GM10847 (cell line): Measurements from ENCODE around the gene NFATC3.

Experiments
- POLR2A ChIP-seq: IDR thresholded peaks from 2 replicates; pipeline ENCODE4 v1.6.1; 2011; ENCODE audit not compliant: insufficient read length; ENCODE audit errors: extremely low read depth

NFATC3 gene

GRCh38 chr16:68085259-68086071 is at the start of gene NFATC3:
Gene NFATC3 (plus strand): TSS chr16:68085370. CDS start chr16:68085682, 312 bp downstream.
- TF ChIP-seq POLR2A, result peak; percentile 53

GRCh38 chr16:68037841-68038597 is 47.2 kb upstream of the NFATC3 start:
- TF ChIP-seq POLR2A, result no peak

GRCh38 chr16:68040506-68041288 is 44.5 kb upstream of the NFATC3 start:
- no peak for TF ChIP-seq POLR2A

GRCh38 chr16:68041783-68042182 is 43.4 kb upstream of the NFATC3 start:
- no peak for TF ChIP-seq POLR2A

- TF ChIP-seq POLR2A, result no peak
Observed at GRCh38 chr16:68046106-68046505, 39.1 kb upstream of the NFATC3 start.

GRCh38 chr16:68047987-68048386 is 37.2 kb upstream of the NFATC3 start:
- TF ChIP-seq POLR2A, result no peak

- no peak for TF ChIP-seq POLR2A
Observed at GRCh38 chr16:68049449-68049848, 35.7 kb upstream of the NFATC3 start.

- TF ChIP-seq POLR2A, result no peak
Observed at GRCh38 chr16:68055395-68055794, 29.8 kb upstream of the NFATC3 start.

- TF ChIP-seq POLR2A, result no peak
Observed at GRCh38 chr16:68059804-68060203, 25.4 kb upstream of the NFATC3 start.

GRCh38 chr16:68061396-68061795 is 23.8 kb upstream of the NFATC3 start:
- no peak for TF ChIP-seq POLR2A

GRCh38 chr16:68062910-68063393 is 22.2 kb upstream of the NFATC3 start:
- TF ChIP-seq POLR2A, result no peak

GRCh38 chr16:68064791-68065365 is 20.3 kb upstream of the NFATC3 start:
- TF ChIP-seq POLR2A, result no peak

GRCh38 chr16:68065716-68066305 is 19.4 kb upstream of the NFATC3 start:
- TF ChIP-seq POLR2A, result no peak

- no peak for TF ChIP-seq POLR2A
Observed at GRCh38 chr16:68066763-68067162, 18.4 kb upstream of the NFATC3 start.

- TF ChIP-seq POLR2A, result no peak
Observed at GRCh38 chr16:68068926-68069325, 16.2 kb upstream of the NFATC3 start.
